Activated CD8-positive, alpha-beta memory T cell treated with anti-CD3 and anti-CD28 coated beads for 36 hours (primary cell): ENCODE results near the gene MMP17. TPM values are rescaled to one million over a fixed set of nuclear protein-coding genes. Genes with fewer than 3 reads are reported as not detected.
"Not testable (repeated sequence)": the region's sequence is repeated elsewhere in the genome, so short reads cannot be mapped to it uniquely, and the experiment has no call there.

ENCODE experiments used
- CTCF ChIA-PET: fragments of 350-600 bp; sonication (Branson Sonifier 250); formaldehyde crosslinking; loops from one replicate; lab custom pipeline; 2021; ENCODE audit warnings: antibody characterized with exemption; lab: Charles Lee
- POLR2A ChIA-PET: fragments of 350-600 bp; sonication (Branson Sonifier 250); formaldehyde crosslinking; loops from one replicate; lab custom pipeline; 2021; ENCODE audit warnings: antibody characterized with exemption; lab: Charles Lee
- total RNA-seq, 2 experiments: library from RNA; stranded (reverse); gene quantifications; one replicate each; pipeline ENCODE4 v1.2.3, GENCODE V29; 2021

MMP17 gene
- total RNA-seq, 2 experiments from 2014 or later: 0.21 to 0.51 TPM

GRCh38 chr12:131878436-131878835, 50.2 kb downstream of the MMP17 start:
- POLR2A ChIA-PET, CTCF ChIA-PET: not testable (repeated sequence)

- ChIA-PET POLR2A (no interaction called here), CTCF (no interaction called here)
These were observed 54.8 kb downstream of the MMP17 start for GRCh38 chr12:131882804-131883520.

- ChIA-PET POLR2A (no interaction called here), CTCF (no interaction called here)
These were observed 55.3 kb downstream of the MMP17 start for GRCh38 chr12:131883521-131883900.

- POLR2A ChIA-PET, CTCF ChIA-PET: not testable (repeated sequence)
These were observed 56.9 kb downstream of the MMP17 start for GRCh38 chr12:131885076-131885475.

- CTCF ChIA-PET: no interaction called here
- POLR2A ChIA-PET: no interaction called here
These were observed 57.4 kb downstream of the MMP17 start for GRCh38 chr12:131885543-131886057.

GRCh38 chr12:131891722-131892121, 63.5 kb downstream of the MMP17 start:
- POLR2A ChIA-PET, CTCF ChIA-PET: not testable (repeated sequence)

- CTCF ChIA-PET: no interaction called here
- POLR2A ChIA-PET: interaction anchor here (0.7 kb wide), 1 partner anchor 57 kb away, joined by 9 read pairs; the partner anchor contains the start of gene EP400
These were observed 64.8 kb downstream of the MMP17 start for GRCh38 chr12:131892711-131893604.

GRCh38 chr12:131893605-131894312, 65.6 kb downstream of the MMP17 start:
- POLR2A ChIA-PET: interaction anchor here (0.7 kb wide), 1 partner anchor 56 kb away, joined by 9 read pairs; the partner anchor contains the start of gene EP400
- CTCF ChIA-PET: no interaction called here

- CTCF ChIA-PET: no interaction called here
- POLR2A ChIA-PET: no interaction called here
These were observed 66.2 kb downstream of the MMP17 start, which contains the start of gene ULK1 for GRCh38 chr12:131894313-131894860. ULK1 (plus strand) TSS chr12:131894622; CDS start chr12:131895002, 380 bp downstream.

GRCh38 chr12:131894981-131895639, 66.9 kb downstream of the MMP17 start:
- CTCF ChIA-PET: no interaction called here
- POLR2A ChIA-PET: no interaction called here

- POLR2A ChIA-PET: no interaction called here
- CTCF ChIA-PET: no interaction called here
These were observed 67.5 kb downstream of the MMP17 start for GRCh38 chr12:131895640-131896079.

GRCh38 chr12:131896080-131896810, 68.1 kb downstream of the MMP17 start:
- CTCF ChIA-PET: no interaction called here
- POLR2A ChIA-PET: no interaction called here

GRCh38 chr12:131896811-131897270, 68.6 kb downstream of the MMP17 start:
- ChIA-PET CTCF (no interaction called here), POLR2A (no interaction called here)

- POLR2A ChIA-PET: no interaction called here
- CTCF ChIA-PET: no interaction called here
These were observed 69.1 kb downstream of the MMP17 start for GRCh38 chr12:131897276-131897675.

- ChIA-PET CTCF (no interaction called here), POLR2A (no interaction called here)
These were observed 69.7 kb downstream of the MMP17 start for GRCh38 chr12:131897875-131898274.

- CTCF ChIA-PET: no interaction called here
- POLR2A ChIA-PET: no interaction called here
These were observed 72.2 kb downstream of the MMP17 start for GRCh38 chr12:131900397-131900796.
